Ramos (cell line): ENCODE measurements around the gene ZNF559.
"Not testable (repeated sequence)": the region's sequence is repeated elsewhere in the genome, so short reads cannot be mapped to it uniquely, and the experiment has no call there.

Experiments
- in situ Hi-C: fragments of 300-500 bp; cut with MboI; formaldehyde crosslinking; loops from one replicate; pipeline ENCODE4 v1.14.3; 2022; ENCODE audit warnings: low sequenced_read_pairs; ENCODE audit not compliant: unreplicated experiment

The ZNF559 gene

DNA sequence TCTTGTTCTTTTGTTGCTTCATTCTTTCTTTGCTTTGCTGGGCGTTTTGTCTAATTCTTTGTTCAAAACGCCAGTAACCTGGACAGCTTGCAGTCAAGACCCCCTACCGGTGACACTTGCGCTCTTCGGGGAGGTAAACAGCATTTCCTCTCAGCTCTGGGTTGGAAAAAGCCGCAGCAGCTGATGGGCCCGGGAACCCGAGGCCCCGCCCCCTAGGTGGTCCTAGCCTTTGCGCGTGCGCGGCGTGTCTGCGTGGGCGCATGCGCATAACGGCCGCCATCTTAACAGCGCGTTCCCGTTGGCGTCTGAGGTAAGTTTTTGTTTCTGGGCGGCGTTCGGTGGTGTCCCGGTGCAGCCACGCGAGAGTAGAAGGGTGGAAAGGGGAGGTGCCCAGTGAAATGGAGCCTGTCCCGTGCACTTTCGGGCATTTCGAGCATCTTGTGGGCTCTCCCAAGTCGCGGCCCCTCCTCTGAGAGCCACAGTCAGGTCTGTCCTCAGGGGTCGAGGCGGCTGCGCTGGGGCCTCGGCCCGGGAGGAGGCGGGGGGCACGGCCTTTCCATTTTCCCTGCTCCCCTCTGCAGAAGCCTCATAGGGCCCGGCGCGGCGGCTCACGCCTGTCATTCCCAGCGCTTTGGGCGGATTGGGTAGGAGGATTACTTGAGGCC lies at the start of gene ZNF559:
ZNF559 (plus strand) TSS at position 261 of the 665 bp plus-strand sequence. CDS start 14,371 bp downstream, outside the sequence.
- in situ Hi-C loops, result loop anchor here (25.0 kb wide), 1 partner anchor 488 kb away; the partner anchor contains the start of gene FBXL12

DNA sequence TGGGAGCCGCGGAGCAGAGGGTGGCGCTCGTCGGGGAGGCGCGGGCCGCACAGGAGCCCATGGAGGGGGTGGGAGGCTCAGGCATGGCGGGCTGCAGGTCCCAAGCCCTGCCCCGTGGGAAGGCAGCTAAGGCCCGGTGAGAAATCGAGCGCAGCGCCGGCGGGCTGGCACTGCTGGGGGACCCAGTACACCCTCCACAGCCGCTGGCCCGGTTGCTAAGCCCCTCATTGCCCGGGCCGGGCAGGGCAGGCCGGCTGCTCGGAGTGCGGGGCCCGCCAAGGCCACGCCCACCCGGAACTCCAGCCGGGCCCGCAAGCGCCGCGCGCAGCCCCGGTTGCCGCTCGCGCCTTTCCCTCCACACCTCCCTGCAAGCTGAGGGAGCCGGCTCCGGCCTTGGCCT lies 40.5 kb upstream of the ZNF559 start:
- in situ Hi-C loops, result not testable (repeated sequence)

DNA sequence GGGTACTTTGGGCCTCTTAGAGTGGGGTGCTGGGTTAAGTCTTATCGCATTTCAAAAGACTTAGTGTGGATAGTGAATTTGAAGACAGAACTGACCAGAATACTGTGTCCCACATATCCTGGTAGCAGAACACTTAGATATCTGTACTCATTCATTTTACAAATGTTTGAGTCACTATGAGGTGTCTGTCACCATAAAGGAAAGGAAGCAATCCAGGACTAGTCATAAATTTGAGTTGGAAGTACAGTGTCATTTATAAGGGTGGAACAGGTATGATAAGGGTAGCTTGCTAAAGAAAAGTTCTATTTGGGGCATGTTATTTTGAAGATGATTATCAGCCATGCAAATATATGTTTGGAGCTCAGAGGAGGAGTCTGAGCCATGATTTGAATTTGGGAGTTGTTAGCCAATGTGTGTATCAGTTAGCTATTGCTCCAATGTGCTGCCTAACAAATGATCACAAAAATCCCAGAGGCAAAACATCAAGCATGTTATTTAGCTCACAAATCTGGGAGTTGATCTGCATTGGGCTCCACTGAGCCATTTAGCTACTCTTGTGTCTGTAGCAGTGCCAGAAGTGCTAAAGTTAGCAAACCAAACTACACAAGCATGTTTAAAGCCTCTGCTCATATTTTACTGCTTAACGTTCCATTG lies 34.6 kb upstream of the ZNF559 start:
- in situ Hi-C loops, result no loop called here

GRCh38 chr19:9295411-9295849 lies 28.5 kb upstream of the ZNF559 start:
- in situ Hi-C loops, result no loop called here

- in situ Hi-C loops, result no loop called here
These were observed 27.6 kb upstream of the ZNF559 start for GRCh38 chr19:9296336-9296735.

DNA sequence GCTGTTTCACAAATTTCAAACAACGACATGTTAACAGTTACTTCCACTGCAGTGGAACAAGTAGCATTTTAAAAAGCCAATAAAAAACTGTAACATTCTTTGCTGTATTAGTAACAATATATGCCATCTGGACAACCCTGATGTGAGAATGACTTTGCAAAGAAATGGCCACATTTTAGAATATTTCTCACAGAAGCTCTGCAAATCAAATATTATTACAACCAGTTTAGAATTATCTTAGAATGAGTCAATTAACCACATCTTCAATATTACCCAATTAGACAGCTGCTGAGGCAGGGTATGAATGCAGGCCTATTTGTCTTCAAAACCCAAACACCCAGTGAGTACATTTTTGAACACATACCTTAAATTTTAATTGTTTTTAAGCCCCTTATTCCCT lies 17.5 kb upstream of the ZNF559 start:
- in situ Hi-C loops, result loop anchor here (25.0 kb wide), 1 partner anchor 506 kb away; the partner anchor contains the start of gene FBXL12

DNA sequence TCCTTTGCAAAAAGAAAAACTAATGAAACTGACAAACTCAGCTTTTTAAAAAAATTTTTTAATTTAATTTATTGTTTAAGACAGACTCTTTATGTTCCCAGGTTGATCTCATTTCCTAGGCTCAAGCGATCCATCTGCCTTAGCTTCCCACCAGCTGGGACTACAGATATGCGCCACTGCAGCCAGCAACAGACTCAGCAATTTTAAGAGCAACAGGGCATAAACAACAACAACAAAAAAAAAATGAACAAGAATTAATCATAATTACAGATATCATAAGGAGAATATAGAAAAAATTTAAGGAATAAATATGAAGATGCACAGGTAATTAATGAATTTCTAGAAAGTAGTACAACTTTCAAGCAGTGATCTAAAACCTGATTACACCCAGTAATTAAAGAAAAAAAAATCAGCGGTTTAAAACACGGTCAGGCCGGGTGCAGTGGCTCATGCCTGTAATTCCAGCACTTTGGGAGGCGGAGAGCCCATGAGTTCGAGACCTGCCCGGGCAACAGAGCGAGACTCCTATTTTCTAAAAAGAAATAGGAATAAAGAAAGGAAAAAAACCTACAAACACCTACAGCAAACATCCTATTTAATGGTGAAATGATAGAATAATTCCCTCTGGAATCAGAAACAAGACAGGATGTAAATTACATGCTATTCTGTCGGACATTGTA lies 15.7 kb upstream of the ZNF559 start:
- in situ Hi-C loops, result loop anchor here (25.0 kb wide), 1 partner anchor 504 kb away; the partner anchor contains the start of gene FBXL12

DNA sequence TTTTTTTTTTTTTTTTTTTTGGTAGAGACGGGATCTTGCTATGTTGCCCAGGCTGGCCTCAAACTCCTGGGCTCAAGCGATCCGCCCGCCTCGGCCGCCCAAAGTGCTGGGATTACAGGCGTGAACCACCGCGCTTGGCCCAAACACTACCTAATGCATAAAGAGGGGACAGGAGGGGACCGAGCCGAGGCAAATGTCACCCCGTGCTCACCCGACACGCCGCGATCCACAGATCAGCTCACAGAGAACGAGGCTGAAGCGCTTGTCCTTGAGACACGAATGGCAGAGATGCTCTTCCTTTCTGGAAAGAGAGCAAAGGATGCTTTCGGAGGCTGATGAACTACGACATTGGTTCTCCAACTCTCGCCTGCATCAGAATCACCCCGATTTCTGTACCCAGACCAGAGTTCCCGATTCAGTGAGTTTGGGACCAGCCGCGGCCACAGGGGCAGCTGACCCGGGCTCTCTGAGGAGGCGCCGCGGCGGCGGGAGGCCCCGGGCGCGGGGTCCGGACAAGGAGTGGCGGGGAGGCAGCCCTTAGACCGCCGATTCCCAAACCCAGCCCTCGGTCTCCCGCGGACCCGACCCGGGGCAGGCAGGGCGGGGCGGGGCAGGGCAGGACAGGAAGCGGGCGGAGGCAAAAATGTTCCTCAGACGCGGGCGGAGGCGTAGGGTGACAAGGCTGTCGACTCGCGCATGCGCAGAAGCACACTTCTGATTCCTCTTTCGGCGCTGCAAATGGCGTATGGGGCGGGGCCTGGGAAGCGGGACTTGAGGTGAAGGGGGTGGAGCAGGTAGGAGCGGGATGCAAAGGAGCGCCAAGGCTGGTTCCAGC lies 14.6 kb upstream of the ZNF559 start, which contains the start of gene ZNF699:
ZNF699 (minus strand) TSS at position 700 of the 835 bp plus-strand sequence. CDS start 4,719 bp downstream, outside the sequence.
- in situ Hi-C loops, result loop anchor here (25.0 kb wide), 1 partner anchor 503 kb away; the partner anchor contains the start of gene FBXL12

DNA sequence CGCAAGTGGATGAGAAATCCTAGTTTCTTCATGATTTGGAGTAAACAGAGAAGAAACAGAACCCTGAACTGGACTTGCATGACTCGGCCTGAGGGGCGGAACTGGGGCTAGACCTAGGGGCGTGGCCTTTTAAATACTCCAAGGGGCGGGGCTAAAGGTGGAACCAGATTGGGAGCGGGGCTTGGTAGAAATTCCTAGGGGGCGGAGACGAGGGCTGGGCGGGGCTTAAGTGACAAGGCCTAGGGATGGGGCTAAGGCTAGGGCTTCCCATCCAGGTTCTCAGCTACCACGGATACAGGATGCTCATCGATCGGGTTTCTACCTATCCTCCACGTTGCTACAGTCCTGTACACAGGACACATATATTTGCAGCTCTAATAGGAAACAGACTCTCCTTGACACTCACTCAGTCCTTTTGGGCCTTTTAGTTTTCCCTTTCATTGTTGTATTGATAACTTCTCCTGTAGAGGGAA lies 14.0 kb upstream of the ZNF559 start:
- in situ Hi-C loops, result loop anchor here (25.0 kb wide), 1 partner anchor 502 kb away; the partner anchor contains the start of gene FBXL12

GRCh38 chr19:9313756-9314155 lies 10.2 kb upstream of the ZNF559 start:
- in situ Hi-C loops, result loop anchor here (25.0 kb wide), 1 partner anchor 499 kb away; the partner anchor contains the start of gene FBXL12

- in situ Hi-C loops, result loop anchor here (25.0 kb wide), 1 partner anchor 491 kb away; the partner anchor contains the start of gene FBXL12
These were observed 2.6 kb upstream of the ZNF559 start for GRCh38 chr19:9321338-9321737.

- in situ Hi-C loops, result loop anchor here (25.0 kb wide), 1 partner anchor 491 kb away; the partner anchor contains the start of gene FBXL12
These were observed 2.2 kb upstream of the ZNF559 start for GRCh38 chr19:9321756-9322155.

GRCh38 chr19:9322201-9322600 lies 1.8 kb upstream of the ZNF559 start:
- in situ Hi-C loops, result loop anchor here (25.0 kb wide), 1 partner anchor 490 kb away; the partner anchor contains the start of gene FBXL12

DNA sequence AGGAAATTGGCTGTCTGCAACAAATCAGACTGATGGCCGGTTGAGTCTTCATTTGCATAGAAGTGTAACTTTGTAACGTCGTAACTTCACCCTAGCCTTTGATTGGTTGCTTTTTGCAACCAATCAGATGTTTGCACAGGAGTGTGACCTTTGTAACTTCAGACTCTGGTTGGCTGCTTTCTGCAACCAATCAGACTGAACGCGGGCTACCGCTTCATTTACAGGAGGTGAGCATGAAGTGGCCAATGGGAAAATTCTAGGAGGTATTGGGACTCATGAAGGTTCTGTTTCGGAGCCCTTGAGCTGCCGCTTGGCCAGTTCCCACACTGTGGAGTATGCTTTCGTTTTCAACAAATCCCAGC lies 441 bp upstream of the ZNF559 start:
- in situ Hi-C loops, result loop anchor here (25.0 kb wide), 1 partner anchor 489 kb away; the partner anchor contains the start of gene FBXL12

DNA sequence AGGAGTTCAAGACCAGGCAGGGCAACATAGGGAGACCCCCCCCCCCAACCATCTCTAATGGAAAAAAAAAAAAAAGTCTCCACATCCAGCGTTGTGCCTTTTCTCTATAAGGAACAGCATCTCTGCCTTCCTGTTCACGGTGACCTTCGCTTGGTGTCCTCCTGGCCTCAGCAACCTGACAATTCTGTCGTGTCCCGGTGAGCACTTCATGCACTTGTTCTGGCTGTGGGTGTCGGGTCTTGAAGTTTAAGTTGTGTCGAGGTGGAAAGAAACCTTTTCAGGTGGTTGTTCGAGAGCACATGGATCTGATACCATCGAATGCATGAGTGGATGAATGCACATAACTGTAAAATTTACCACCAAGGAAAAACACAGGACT lies 594 bp downstream of the ZNF559 start:
- in situ Hi-C loops, result loop anchor here (25.0 kb wide), 1 partner anchor 488 kb away; the partner anchor contains the start of gene FBXL12

DNA sequence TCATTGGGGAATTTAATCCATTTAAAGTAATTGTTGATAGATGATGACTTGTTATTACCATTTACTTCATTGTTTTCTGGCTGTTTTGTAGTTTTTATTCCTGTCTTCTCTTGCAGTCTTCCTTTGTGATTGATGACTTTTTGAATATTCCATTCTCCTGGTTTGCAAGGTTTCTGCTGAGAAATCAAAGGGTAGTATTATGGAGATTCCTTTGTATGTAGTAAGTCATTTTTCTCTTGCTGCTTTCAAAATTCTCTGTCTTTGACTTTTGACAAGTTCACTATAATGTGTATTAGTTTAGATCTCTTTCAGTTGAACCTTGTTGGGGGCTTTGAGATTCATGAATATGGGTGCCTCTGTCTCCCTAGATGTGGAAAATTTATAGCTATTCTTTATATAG lies 6.0 kb downstream of the ZNF559 start:
- in situ Hi-C loops, result no loop called here

DNA sequence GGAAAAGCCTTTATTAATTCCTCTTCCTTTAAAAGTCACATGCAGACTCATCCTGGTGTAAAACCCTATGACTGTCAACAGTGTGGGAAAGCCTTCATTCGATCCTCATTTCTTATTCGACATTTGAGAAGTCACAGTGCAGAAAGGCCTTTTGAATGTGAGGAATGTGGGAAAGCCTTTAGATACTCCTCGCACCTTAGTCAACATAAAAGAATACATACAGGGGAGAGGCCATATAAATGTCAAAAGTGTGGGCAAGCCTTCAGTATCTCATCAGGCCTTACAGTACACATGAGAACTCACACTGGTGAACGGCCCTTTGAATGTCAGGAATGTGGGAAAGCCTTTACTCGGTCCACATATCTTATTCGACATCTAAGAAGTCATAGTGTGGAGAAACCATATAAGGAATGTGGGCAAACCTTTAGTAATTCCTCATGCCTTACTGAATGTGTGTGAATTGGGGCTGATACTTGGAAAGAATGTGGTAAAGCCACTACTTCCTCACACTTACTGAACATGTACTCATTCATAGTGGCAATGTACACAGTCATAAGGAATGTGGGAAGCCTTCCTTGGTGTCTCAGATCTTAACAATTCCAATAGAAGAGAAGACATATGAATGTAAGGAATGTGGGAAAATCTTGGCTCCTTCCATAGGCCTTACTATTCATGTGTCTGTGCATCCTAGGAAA lies 18.8 kb downstream of the ZNF559 start:
- in situ Hi-C loops, result no loop called here

GRCh38 chr19:9345005-9345404 lies 21.0 kb downstream of the ZNF559 start:
- in situ Hi-C loops, result no loop called here

DNA sequence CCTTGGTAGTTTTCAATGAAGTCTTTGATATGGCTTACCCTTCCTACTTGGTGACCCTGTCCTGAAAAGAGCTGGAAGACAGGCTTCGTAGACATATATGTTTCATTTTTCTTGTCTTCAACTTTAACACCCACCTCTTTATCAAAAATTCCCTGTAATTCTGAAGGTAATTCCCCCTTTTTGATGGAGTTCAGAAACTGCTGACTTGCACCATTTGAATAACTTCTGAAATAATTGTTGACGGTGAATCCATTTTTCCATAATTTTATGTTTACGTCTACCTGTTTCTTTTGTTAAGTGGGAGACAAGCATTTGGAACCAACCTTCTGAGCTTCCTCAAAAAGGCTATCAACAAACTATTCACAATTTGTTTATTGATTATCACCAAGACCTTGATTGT lies 24.3 kb downstream of the ZNF559 start:
- in situ Hi-C loops, result no loop called here
